ENCODE results near the gene NMU. TPM values are rescaled to one million over a fixed set of nuclear protein-coding genes. Genes with fewer than 3 reads are reported as not detected.
"Not testable (repeated sequence)": the region's sequence is repeated elsewhere in the genome, so short reads cannot be mapped to it uniquely, and the experiment has no call there.

NMU gene
- total RNA-seq, 1 donor from 2014 or later, result 0.65 TPM

- no peak for DNase-seq (ENCODE audit: low spot score)
- ATAC-seq, result no peak
Observed at GRCh38 chr4:55625835-55626234, 10.3 kb downstream of the NMU start.

- not testable (repeated sequence) for DNase-seq (ENCODE audit: low spot score); ATAC-seq
Observed at GRCh38 chr4:55624063-55624462, 12.0 kb downstream of the NMU start.

GRCh38 chr4:55618546-55619143 lies 17.5 kb downstream of the NMU start:
- ATAC-seq (no peak), DNase-seq (ENCODE audit: low spot score) (no peak)

GRCh38 chr4:55617587-55618197 lies 18.4 kb downstream of the NMU start:
- DNase-seq (ENCODE audit: low spot score) (no peak), ATAC-seq (no peak)

DNA sequence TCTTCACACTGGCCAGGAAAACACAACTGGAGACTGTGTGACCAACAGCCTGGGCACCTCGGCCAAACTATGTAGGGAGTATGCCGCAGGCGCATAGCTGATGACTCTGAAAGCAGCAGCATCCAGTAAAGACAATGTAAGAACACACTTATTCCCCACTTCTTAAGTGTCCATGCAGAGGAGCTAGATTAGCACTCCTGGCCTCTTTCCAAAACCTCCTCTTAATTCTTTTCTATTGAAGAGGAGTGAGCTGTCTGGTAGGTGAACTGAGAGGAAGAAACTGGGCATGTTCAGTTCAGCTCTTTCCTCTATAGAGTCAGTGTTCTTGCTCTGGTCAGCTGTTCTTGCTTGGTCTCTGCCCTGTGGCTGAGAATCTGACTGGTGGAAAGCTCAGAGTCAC lies 21.1 kb downstream of the NMU start:
- DNase-seq (ENCODE audit: low spot score) (no peak), ATAC-seq (no peak)

GRCh38 chr4:55613621-55614020 lies 22.5 kb downstream of the NMU start:
- DNase-seq (ENCODE audit: low spot score) (no peak), ATAC-seq (no peak)

GRCh38 chr4:55612341-55612740 lies 23.8 kb downstream of the NMU start:
- DNase-seq (ENCODE audit: low spot score), result no peak
- no peak for ATAC-seq

GRCh38 chr4:55611358-55612059 lies 24.6 kb downstream of the NMU start:
- DNase-seq (ENCODE audit: low spot score) (no peak), ATAC-seq (no peak)

- DNase-seq (ENCODE audit: low spot score), result no peak
Observed at GRCh38 chr4:55610381-55610780, 25.7 kb downstream of the NMU start.

DNA sequence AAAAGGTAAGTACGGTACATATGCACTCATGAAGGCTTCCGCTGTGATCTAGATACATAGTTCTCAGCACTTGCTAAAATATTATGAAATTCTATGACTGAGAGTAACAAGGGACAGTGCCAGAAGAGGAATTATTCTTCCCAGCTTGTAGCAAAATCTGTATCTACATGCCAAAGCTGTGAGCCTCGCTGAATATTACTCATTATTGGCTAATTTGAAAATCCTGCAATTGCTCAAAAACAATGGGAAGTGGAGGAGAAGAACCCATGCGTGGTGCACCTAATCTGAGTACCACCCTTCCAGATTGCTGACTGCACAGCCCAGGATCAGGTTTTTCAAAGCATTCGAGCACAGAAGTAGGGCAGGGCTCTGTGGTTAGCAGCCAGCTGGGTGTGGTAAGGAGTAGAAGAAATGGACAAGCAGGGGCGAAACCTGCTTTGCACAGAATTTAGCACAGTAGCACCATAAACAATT lies 26.7 kb downstream of the NMU start:
- no peak for ATAC-seq
- DNase-seq (ENCODE audit: low spot score), result no peak

More at GRCh38 chr4:55610381-55610780, 25.7 kb downstream of the NMU start:
- no peak for ATAC-seq

DNA sequence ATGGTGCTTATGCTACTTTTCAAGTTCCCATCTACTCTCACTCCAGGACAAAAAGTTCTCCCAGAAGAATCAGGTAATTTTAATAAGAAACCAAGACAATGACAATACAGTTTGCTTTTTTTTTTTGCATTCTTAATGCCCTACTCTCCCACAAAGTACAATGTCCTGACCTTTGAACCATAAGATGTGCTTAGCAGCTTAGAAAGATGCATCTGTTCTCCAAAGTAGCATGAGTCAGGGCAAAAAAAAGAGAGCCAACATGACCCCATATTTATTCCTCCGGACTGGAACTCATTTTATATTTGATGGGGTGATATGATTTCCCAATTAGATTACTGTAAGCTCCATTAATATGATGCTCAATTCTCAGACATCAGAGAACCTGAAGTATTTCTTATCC lies 27.5 kb downstream of the NMU start:
- ATAC-seq (no peak), DNase-seq (ENCODE audit: low spot score) (no peak)

- DNase-seq (ENCODE audit: low spot score), result no peak
- no peak for ATAC-seq
Observed at GRCh38 chr4:55604996-55605395, 31.1 kb downstream of the NMU start.

DNA sequence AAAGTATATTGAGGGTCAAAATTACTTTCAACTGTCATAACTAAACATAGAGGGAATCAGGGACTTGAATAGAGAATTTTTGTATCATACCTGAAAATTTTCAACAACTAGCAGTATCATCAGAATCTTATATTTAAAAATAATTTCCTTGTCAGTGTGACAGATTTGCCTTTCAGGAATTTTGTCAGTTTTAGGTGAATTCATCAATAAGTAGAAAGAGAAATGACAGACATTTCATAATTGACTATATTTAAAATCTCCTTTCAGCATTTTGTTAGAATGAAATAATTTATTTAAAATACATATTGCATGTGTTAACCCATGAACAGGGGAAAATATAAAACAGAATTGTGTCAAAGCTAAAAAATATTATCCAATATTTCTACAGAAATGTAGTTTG lies 35.5 kb downstream of the NMU start:
- ATAC-seq, result no peak
- DNase-seq (ENCODE audit: low spot score), result no peak

DNA sequence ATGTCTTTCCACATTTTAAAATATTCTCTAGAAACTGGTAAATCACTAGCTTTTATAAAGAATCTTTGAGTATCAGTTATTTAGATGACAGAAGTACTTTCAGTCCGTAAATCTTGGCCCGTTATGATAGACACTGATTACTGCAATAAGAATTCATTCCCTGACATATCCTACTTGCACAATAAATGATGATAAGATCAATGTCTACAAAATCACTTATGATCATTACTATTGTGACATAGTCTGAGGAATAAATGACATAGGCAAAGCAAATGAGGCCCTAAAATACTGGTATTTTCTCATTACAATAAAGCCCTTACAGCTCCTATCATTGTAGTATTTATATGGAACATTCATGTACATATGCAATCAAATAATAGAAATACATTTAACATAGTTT lies 37.5 kb downstream of the NMU start:
- ATAC-seq, result no peak
- no peak for DNase-seq (ENCODE audit: low spot score)

- ATAC-seq (no peak), DNase-seq (ENCODE audit: low spot score) (no peak)
Observed at GRCh38 chr4:55592014-55592413, 44.1 kb downstream of the NMU start, which contains the start of gene PDCL2. PDCL2 (minus strand) TSS chr4:55592245; CDS start chr4:55592109, 136 bp downstream.

GRCh38 chr4:55588160-55588559 lies 47.9 kb downstream of the NMU start:
- ATAC-seq (no peak), DNase-seq (ENCODE audit: low spot score) (no peak)

DNA sequence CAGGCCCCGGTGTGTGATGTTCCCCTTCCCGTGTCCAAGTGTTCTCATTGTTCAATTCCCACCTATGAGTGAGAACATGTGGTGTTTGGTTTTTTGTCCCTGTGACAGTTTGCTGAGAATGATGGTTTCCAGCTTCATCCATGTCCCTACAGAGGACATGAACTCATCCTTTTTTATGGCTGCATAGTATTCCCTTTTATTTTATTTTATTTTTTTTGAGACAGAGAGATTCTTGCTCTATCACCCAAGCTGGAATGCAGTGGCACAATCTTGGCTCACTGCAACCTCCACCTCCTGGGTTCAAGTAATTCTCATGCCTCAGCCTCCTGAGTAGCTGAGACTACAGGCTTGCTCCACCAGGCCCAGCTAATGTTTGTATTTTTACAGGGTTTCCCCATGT lies 53.3 kb downstream of the NMU start:
- not testable (repeated sequence) for DNase-seq (ENCODE audit: low spot score); ATAC-seq

GRCh38 chr4:55578341-55579010 lies 57.6 kb downstream of the NMU start:
- DNase-seq (ENCODE audit: low spot score) (no peak), ATAC-seq (no peak)

DNA sequence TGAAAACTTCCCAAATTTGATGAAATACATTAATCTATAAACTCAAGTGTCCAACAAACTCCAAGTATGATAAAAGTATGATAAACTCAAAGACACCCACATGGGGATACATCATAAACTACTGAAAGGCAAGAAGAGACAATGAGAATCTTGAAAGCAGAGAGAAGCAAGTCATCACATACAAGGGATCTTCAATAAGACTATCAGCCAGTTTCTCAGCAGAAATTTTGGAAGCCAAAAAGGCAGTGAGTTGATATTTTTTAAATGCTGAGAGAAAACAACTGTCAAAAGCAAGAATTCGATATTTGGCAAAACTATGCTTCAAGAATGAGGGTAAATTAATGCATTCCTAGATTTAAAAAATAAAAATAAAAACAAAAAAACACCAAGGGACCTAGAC lies 60.6 kb downstream of the NMU start:
- no peak for ATAC-seq
- no peak for DNase-seq (ENCODE audit: low spot score)

GRCh38 chr4:55574252-55574651 lies 61.8 kb downstream of the NMU start:
- ATAC-seq, result no peak

GRCh38 chr4:55571806-55572205 lies 64.3 kb downstream of the NMU start:
- ATAC-seq (no peak), DNase-seq (ENCODE audit: low spot score) (no peak)

More at GRCh38 chr4:55574252-55574651, 61.8 kb downstream of the NMU start:
- DNase-seq (ENCODE audit: low spot score), result no peak

Measured in left lobe of liver (tissue), 2 donors.